GM21786 (cell line): Measurements from ENCODE around the gene XCL2.

Source experiments
- ATAC-seq: cut with Tn5 transposase; IDR thresholded peaks from one replicate; pipeline ENCODE4 v1.9.1; 2021; ENCODE audit not compliant: unreplicated experiment

The XCL2 gene

DNA sequence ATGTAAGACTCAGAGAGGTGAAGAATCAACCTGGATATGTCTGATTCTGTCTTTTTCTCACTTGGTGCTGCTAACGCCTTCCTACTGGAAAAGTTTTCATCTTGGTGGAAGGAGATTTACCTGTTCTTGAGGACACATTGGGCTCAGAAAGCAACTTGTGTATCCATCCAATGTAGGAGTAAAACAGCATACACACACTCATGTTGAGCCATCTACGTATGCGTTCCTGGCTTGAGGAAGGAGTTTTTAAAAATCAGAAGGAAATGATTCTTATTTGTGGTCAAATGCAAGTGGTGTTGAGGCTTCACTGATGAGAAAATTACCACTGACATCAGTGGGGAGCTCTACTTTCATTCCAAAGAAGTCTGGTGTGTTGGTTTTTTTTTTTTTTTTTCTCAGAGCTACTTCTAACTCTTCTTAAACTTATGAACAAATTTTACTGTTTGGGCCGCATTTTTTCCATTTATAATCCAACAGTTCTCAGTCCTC lies 25.6 kb downstream of the XCL2 start:
- no peak for ATAC-seq

DNA sequence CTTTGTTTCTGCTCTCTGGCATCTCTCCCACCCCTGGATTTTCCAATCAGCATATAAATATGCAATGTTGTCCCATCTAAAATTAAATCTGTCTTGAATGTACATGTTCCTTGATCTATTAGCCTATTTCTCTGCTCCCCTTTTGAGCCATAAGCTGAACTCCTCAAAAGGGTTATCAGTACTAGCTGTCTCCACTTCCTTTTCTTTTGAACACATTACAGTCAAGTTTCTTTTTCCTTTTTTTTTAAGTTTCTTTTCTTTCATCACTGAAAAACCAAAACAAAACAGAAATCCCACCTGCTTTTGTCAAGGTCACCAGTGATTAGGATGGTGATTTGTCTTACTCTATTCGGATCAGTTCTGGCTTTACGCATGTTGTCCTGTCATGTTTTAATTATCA lies 29.3 kb downstream of the XCL2 start:
- ATAC-seq, result no peak

DNA sequence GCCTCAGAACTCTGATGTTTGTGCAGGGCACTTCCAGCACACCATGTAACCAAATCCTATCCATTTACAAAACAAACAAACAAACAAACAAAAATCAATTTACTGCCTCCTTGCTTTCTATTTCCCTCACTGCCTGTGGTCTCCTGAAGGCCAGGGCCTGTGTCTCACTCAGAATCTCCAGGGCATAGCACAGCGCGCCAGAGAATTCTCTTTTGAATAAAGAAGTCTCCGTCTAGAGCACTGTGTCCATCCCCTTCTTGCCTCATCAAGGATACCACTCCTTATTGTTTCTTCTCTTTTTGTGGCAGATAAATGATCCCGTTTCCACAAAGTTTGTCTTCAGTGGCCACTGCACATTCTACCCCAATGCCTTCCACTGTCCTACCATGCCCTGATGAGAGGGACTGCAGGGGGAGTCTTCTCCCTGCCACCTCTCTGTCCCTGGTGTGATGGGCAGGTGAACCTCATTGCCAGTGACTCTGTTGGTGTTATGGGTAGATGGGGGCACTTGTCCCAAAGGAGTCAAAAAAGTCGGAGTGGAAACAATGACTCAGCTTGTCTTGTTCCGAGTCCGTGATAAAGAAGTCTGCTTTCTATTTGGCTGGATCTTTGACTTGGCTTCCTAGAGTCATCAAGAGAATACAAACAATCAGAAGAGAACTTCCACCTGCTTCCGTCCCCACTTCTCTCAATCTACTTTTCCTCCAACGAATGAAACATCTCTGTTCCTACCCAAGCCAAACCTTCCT lies 30.0 kb downstream of the XCL2 start:
- ATAC-seq, result no peak

DNA sequence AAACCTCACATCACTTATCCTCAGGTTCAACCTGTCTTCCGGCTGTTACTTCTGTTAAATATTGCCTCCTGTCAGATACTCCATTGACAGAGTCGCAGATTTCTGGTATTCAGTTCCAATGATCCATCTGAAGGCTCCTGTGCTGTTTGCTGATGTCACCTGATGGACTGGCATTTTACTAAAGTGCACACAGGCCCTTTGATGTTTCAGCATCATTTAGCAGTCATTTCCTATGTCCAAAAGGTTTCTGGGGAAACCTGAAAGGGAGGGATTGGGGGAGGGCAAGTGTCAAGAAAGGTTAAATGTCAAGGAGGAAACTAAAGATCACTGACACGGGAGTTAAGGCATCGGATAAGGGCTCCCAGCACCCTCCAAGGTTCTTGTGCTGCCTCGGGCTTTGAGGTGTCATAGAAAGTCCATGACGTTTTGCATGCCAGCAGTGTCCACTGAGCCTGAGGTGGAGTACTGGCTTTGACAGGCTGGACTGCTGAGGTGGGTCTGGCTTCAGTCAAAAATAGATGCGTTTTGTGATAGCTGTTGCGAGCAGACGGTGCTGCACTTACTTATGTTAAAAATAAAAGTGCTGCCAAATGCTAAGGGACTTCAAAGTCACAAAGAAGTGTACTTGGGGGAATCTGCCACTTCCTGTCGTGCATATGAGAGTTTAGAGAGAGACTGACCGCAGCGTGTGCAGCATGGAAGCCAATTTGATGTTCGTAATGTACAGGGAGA lies 30.8 kb downstream of the XCL2 start:
- no peak for ATAC-seq

DNA sequence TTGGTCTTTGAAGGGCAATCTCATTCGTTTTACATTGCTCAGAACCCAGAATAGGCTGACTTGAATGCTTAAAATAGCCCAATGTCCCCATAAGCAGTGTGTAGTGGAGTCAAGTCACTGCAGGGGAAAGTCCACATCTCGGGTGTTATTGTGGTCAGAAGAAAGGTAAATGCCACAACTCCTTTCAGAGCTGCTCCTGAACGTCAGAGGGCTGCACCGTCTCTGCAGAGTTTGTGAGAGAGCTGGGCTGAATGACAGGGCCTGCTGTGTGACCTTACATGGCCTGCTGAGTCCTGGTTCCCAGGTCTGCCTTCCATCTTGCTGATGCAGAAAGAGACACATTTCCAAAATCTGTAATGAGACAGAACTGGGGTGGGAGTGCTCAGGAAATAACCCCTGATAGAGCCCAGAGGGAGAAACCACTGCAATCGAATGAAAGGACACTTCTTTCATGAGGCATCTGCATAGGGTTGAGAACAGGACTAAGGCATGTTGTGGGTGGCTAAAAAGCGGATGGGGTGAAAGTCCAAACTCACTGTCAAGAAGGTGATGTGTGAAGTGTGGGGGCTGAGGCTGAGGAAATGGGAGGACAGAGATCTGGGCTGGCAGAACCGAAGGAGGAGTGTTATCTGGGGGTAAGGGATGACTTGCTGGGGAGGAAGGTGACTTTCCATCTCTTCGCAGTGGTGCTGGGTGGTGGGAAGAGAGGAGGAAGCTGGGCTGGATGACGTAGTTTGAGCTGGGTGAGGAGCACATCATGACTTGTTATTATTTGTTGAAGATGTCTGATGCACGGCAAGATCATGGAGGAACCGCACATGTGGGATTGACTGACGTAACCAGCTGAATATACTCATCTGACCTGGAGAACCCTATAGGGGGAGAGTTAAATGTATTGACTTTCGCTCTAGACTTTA lies 33.7 kb downstream of the XCL2 start:
- ATAC-seq, result peak; percentile 91

DNA sequence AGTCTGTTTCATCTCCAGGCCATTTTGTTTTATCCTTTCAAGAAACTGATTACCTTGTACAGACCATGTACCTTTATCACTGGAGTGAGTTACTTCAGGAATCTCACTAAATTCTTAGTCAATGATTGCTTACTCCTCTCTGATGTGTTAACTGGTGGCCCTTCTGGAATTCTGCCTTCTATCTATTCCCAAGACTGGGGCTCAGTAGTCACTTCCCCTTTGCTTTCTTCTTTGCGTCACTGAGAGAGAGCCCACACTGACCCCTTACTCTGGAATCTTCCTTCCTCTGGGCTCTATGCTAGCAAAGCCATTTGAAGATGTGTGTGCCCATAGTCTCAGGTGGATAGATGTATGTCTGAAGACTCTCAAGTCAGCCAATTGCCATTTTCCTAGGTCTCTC lies 34.6 kb downstream of the XCL2 start:
- ATAC-seq, result no peak

DNA sequence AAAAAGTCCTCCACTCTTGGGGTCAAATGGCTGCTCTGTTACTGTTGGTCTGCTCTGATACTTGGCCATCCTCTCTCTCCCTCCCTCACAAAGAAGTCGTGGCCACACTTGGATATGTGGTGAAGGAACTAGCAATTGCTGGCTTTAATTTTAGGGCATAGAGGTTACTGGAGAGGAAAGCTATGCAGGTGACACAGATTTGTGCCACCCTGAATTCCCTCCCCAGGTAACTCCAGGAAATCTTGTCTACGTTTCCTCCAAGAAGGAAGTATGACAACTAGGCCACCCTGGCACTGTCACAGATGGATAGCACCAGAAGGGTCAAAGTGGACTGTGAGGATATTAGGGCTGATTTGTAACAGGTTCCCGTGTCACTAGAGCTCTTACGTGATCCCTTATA lies 36.0 kb downstream of the XCL2 start:
- no peak for ATAC-seq

DNA sequence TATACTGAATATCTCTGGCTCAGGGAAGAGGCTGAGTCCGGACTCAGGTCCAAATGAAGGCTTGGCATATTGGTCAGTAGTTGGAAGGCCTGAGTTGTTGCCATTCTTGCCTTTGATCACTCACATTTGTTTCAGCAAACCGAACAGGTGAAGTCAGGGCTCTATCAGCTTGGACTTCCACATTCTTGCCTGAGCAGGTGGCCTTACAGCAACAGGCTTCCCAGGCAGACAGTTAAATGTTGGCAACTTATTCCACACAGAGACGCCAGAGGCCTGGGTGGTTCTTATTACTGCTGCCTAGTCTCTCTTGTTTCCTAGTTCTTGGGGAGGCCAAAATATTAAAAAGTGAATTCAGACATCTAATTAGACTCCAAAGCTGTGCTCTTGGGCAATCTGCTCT lies 36.6 kb downstream of the XCL2 start:
- ATAC-seq, result no peak

DNA sequence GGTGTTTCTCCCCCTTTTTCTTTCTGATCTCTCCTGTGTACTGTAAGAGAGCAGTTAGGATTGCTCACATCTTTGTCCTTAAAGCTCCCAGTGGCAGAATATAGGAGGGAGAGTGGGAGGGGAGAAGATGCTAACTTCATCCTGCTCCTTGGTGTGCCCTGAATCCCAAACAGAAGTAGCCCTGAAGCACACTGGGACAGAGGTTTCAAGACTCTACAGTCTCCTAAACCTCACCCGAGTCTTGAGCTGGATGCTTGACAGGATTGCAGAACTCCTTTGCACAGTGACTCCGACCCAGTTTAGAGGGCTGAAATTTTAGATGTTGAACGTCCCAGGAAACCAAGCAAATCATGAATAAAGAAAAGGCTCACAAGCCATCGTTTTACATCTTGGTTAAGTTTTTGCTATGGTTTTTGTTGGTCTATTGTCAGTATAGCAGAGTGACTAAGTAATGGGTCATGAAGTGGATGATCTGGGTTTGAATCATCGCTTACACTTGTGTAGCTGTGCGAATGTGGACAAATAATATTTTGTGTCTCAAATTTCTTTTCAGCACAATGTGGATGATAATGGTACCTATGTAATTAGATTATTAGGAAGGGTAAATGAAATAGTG lies 37.5 kb downstream of the XCL2 start:
- ATAC-seq, result no peak

DNA sequence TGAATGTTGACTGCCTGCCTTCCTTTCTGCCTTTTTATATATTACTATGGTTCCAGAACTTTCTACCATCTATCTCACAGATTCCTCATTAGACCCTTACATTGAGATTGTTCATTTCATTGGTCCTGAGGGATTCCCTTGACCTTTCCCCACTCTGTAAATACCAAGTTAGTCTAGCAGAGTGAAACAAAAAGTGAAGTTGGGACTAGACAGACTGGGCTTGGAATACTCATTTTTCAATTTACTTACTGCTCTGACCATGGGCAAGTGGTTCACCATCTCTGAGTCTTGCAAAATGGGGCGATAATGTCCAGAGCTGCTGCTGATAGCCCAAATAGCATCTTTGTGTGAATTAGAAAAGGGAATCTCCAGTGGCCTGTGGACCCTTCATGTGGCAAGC lies 38.8 kb downstream of the XCL2 start:
- no peak for ATAC-seq

DNA sequence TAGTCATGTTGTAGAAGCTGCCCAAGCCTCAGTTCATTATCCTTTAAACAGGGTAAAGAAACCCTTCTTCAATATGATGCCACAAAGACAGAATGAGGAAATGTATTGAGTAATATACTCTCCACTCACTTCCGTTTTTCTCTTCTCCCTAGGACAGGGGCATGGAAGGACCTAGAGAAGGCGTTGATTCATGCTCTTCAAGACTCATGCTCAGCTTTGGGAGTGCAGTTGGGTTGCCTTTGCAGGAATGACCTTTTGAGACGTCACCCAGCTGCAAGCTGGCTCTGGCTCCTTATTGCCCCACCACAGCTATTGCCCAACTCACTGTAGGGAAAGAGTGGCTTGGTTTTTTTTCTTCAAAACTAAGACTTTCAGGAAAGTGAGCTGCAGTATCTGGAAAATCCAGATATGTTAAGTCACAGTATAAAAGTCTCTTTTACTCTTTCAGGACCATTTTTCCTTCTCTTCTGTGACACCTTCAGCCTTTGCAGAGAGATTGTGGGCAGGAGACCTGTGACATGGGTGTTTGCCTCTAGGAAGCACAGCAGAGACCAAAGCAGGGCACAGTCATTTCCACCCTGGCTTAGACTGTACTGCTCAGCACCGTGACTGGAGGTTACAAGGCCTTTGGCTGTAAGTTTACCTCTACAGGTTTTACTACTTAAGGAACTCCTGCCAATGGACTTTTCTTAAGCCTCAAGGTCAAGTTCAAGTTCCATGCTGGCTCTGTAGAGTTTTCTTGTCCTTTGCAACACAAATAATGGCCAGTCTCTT lies 39.5 kb downstream of the XCL2 start:
- ATAC-seq, result peak; percentile 81

DNA sequence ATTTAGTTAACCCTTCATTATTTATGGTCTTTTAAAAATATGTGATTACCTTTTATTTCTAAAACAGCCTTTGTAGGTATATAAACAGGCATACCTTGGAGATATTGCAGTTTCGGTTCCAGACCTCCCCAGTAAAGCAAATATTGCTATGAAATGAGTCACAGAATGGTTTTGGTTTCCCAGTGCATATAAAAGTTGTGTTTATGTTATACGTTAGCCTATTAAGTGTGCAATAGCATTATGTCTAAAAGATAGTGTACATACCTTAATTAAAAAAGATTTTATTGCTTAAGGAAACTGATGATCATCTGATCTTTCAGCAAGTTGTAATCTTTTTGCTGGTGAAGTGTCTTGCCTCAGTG lies 44.1 kb downstream of the XCL2 start:
- ATAC-seq, result no peak

DNA sequence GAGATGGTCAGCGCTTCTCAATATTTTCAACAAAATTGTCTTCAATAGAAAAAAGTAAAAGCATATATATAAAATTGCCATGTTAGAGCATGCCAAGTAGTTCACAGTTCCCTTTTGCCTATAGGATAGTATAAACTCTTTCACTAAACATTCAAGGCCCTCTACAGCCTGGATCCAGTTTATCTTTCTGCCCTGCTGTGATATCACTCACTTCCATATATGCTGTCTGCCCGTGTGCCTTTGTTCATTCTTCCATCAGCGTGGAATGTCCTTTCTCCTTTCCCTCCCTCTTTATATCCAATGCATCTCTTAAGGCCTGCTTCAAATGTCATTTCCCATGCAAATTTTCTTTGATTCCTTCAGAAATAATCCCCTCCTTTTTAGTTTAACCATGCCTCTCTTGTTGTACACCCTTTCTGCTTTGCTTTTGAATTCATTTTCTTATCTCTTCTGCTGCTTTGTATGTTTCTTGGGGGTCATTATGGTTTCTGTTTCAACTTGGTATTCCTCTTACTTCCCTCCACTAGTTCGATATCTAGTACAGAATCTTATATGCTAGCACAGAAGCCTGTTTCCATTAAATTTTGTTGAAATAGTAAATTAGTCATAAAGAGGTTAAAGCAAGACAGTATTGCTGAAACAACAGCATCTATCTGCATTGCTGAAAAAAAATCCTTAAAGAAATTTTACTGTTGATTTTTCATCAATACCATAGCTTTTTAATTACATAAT lies 44.7 kb downstream of the XCL2 start:
- ATAC-seq, result no peak

DNA sequence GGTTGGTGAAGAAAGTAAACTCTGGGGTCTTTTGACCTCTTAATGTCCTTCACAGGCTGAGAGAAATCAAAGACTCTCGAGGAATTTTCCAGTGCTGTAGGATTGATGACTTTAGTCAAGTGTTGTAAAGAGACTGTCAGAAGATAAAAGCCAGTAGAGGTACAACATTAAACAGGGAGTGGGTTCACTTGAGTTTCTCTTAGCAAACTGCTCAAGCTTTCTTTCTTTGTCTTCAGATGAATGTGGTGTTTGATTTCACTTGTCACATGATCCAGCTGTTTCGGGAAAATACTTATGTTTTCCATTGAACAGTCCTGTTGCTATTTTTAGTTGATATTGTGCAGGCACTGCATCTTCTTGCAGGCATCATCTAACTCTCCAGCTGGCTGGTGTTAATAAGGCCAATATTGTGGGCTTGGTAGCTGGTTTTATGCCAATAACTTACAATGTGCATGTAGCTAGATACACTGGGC lies 45.6 kb downstream of the XCL2 start:
- no peak for ATAC-seq

DNA sequence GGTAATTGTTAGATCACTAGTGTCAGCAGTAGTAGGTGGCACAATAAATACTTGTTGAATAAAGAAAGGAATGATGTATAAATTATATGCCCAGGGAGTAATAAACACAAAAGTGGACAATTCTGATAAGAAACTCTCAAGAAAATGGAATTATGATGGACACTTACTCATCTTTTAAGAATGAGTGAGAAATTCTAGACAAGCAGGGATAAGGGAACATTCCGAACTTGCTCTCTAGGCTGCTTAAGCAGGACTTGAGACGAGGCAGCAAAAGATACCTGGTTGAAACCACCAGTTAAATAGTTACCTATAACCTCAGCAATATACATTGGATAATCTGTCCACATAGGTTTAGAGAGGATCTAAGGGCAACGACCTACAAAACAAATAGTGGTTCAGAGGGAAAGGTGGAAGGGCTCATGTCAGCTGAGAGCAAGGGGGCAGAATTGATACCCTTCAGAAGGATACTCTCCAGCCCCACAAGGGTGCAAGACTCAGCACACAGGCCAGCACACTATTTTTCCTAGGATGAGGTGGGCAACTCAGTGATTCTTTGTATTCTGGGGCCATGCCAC lies 46.3 kb downstream of the XCL2 start:
- ATAC-seq, result no peak

DNA sequence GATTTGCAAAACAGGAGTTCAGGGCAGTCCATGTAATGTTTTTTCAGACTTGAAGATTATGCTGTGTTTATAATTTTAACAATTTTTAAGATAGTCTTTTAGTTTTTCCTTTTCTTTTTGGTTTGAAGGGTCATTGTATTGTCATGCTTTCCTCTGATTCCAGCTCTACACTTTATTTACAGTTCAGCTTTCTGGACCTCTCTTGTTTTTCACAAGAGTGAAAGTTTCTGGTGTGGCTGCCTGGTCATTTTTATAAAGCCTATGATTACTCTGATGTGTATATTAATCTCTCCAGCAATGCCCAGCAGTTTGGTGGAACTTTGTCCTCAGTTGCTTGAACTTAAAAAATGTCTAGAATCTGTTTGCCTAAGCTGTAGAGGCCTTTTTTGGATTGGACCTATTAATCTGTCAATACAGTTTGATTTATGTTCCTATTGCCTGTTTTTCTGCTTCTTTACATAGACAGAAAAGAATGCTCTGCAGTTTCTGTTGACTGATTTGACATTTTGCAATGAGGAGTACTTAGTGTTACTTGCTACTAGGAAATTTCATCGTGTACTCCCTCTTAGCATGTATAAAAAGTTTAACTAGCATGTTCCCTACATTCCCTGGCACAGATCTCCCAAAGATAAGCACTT lies 52.2 kb downstream of the XCL2 start:
- no peak for ATAC-seq
